GF-D8 (cell line): Measurements from ENCODE around the gene FAM171A2.
"Not testable (repeated sequence)": the region's sequence is repeated elsewhere in the genome, so short reads cannot be mapped to it uniquely, and the experiment has no call there.

Source experiments
- DNase-seq: peaks from one replicate; lab custom pipeline; 2025; lab: John Stamatoyannopoulos, UW

FAM171A2 gene

GRCh38 chr17:44363613-44364159 lies at the start of gene FAM171A2:
TSS of gene FAM171A2 (minus strand) at chr17:44363853. CDS start at chr17:44363714, 139 bp downstream.
- DNase-seq: no peak

GRCh38 chr17:44409309-44410028 lies 45.8 kb upstream of the FAM171A2 start:
- no peak for DNase-seq

GRCh38 chr17:44408786-44409185 lies 45.1 kb upstream of the FAM171A2 start:
- no peak for DNase-seq

- DNase-seq: no peak
Measured at GRCh38 chr17:44402564-44403172, 39.0 kb upstream of the FAM171A2 start.

- DNase-seq: no peak
Measured at GRCh38 chr17:44400226-44400847, 36.7 kb upstream of the FAM171A2 start.

GRCh38 chr17:44398692-44399691 lies 35.3 kb upstream of the FAM171A2 start:
- no peak for DNase-seq

- DNase-seq: no peak
Measured at GRCh38 chr17:44397479-44398440, 34.1 kb upstream of the FAM171A2 start.

- DNase-seq: no peak
Measured at GRCh38 chr17:44396946-44397345, 33.3 kb upstream of the FAM171A2 start.

GRCh38 chr17:44394833-44395232 lies 31.2 kb upstream of the FAM171A2 start:
- DNase-seq: no peak

GRCh38 chr17:44394112-44394511 lies 30.5 kb upstream of the FAM171A2 start:
- DNase-seq: not testable (repeated sequence)

GRCh38 chr17:44390250-44390870 lies 26.7 kb upstream of the FAM171A2 start:
- no peak for DNase-seq

GRCh38 chr17:44389723-44390202 lies 26.1 kb upstream of the FAM171A2 start:
- peak; percentile 88 for DNase-seq

- DNase-seq: no peak
Measured at GRCh38 chr17:44389281-44389680, 25.6 kb upstream of the FAM171A2 start, which contains the start of gene ITGA2B. TSS of gene ITGA2B (minus strand) at chr17:44389649. CDS start at chr17:44389473, 176 bp downstream.

- DNase-seq: no peak
Measured at GRCh38 chr17:44387804-44388203, 24.2 kb upstream of the FAM171A2 start.

GRCh38 chr17:44386182-44386525 lies 22.5 kb upstream of the FAM171A2 start:
- DNase-seq: no peak

GRCh38 chr17:44385287-44386181 lies 21.9 kb upstream of the FAM171A2 start:
- DNase-seq: no peak

- DNase-seq: no peak
Measured at GRCh38 chr17:44384823-44385286, 21.2 kb upstream of the FAM171A2 start.

- no peak for DNase-seq
Measured at GRCh38 chr17:44384281-44384822, 20.7 kb upstream of the FAM171A2 start.
